ENCODE data around the gene ASPN.
A peak's percentile ranks its signal among the peaks of the same experiment; 100 is the strongest.
"Not testable (repeated sequence)": the region's sequence is repeated elsewhere in the genome, so short reads cannot be mapped to it uniquely, and the experiment has no call there.

The ASPN gene

GRCh38 chr9:92467041-92467440, 15.3 kb downstream of the ASPN start:
- DNase-seq, result no peak

GRCh38 chr9:92463984-92464383, 18.3 kb downstream of the ASPN start:
- DNase-seq, result peak; percentile 39

GRCh38 chr9:92463387-92463786, 18.9 kb downstream of the ASPN start:
- no peak for DNase-seq

- no peak for DNase-seq
Observed at GRCh38 chr9:92457576-92457975, 24.7 kb downstream of the ASPN start.

GRCh38 chr9:92455217-92455616, 27.1 kb downstream of the ASPN start:
- no peak for DNase-seq

- no peak for DNase-seq
Observed at GRCh38 chr9:92446536-92446935, 35.8 kb downstream of the ASPN start.

GRCh38 chr9:92444841-92445240, 37.5 kb downstream of the ASPN start:
- no peak for DNase-seq

- DNase-seq, result no peak
Observed at GRCh38 chr9:92440751-92441046, 41.6 kb downstream of the ASPN start.

- DNase-seq, result no peak
Observed at GRCh38 chr9:92439921-92440750, 42.2 kb downstream of the ASPN start.

GRCh38 chr9:92438900-92439526, 43.3 kb downstream of the ASPN start:
- no peak for DNase-seq

GRCh38 chr9:92435263-92435662, 47.0 kb downstream of the ASPN start:
- no peak for DNase-seq

GRCh38 chr9:92432972-92433548, 49.2 kb downstream of the ASPN start:
- DNase-seq, result no peak

- DNase-seq, result no peak
Observed at GRCh38 chr9:92432350-92432749, 50.0 kb downstream of the ASPN start.

- no peak for DNase-seq
Observed at GRCh38 chr9:92429836-92430235, 52.5 kb downstream of the ASPN start.

GRCh38 chr9:92426501-92427145, 55.7 kb downstream of the ASPN start:
- no peak for DNase-seq

- DNase-seq, result no peak
Observed at GRCh38 chr9:92425474-92425873, 56.8 kb downstream of the ASPN start.

GRCh38 chr9:92424340-92424739, 58.0 kb downstream of the ASPN start, which contains the start of gene OMD:
Gene OMD (minus strand): TSS chr9:92424471. CDS start chr9:92417558, 6,913 bp downstream.
- DNase-seq, result no peak

GRCh38 chr9:92423612-92424011, 58.7 kb downstream of the ASPN start:
- DNase-seq, result no peak

- no peak for DNase-seq
Observed at GRCh38 chr9:92422611-92423338, 59.5 kb downstream of the ASPN start.

- DNase-seq, result no peak
Observed at GRCh38 chr9:92414566-92414965, 67.7 kb downstream of the ASPN start.

- DNase-seq, result not testable (repeated sequence)
Observed at GRCh38 chr9:92411157-92411556, 71.1 kb downstream of the ASPN start.

GRCh38 chr9:92408747-92409478, 73.4 kb downstream of the ASPN start:
- no peak for DNase-seq
